GM23338 (cell line): Measurements from ENCODE around the gene CLCN2.

Source experiments
- CREB1 ChIP-seq: fragments of 250-450 bp; sonication (Bioruptor Pico); IDR thresholded peaks from 2 replicates; pipeline ENCODE4 v1.5.0; 2020; ENCODE audit warnings: low read depth, mild to moderate bottlenecking, moderate library complexity
- EZH2 ChIP-seq: fragments of 200-600 bp; sonication (generic); IDR thresholded peaks from one replicate; pipeline ENCODE4 v1.8.0; 2017; ENCODE audit warnings: antibody characterized with exemption, mild to moderate bottlenecking, low read depth; ENCODE audit not compliant: unreplicated experiment
- EZH2phosphoT487 ChIP-seq: fragments of 200-600 bp; sonication (generic); IDR thresholded peaks from one replicate; pipeline ENCODE4 v1.8.1; 2018; ENCODE audit warnings: antibody characterized with exemption; ENCODE audit not compliant: unreplicated experiment
- JUNB ChIP-seq: IDR thresholded peaks from one replicate; pipeline ENCODE4 v1.6.1; 2016; ENCODE audit warnings: antibody characterized with exemption; ENCODE audit not compliant: unreplicated experiment
- NANOG ChIP-seq: IDR thresholded peaks from 2 replicates; pipeline ENCODE4 v1.6.1; 2016; ENCODE audit warnings: antibody characterized with exemption, borderline replicate concordance
- POLR2AphosphoS5 ChIP-seq: IDR thresholded peaks from 2 replicates; pipeline ENCODE4 v1.6.1; 2016; ENCODE audit warnings: antibody characterized with exemption, low read depth
- STAT1 ChIP-seq: IDR thresholded peaks from one replicate; pipeline ENCODE4 v1.6.1; 2016; ENCODE audit warnings: antibody characterized with exemption; ENCODE audit not compliant: unreplicated experiment
- TF ChIP-seq, protein P1 (sequence below), 2 experiments: fragments of 200-600 bp in 1 of 2; sonication (generic) in 1 of 2; conservative IDR thresholded peaks; 2 replicates each; pipeline versions ENCODE4 v1.5.1 to v1.6.1; 2016 to 2017; ENCODE audit warnings: antibody characterized with exemption in 2 of 2, low read depth in 2 of 2, mild to moderate bottlenecking in 2 of 2, moderate library complexity in 1 of 2
- TF ChIP-seq, protein P2 (sequence below): IDR thresholded peaks from one replicate; pipeline ENCODE4 v1.6.1; 2018; ENCODE audit warnings: antibody characterized with exemption; ENCODE audit not compliant: unreplicated experiment
- TF ChIP-seq, protein P3 (sequence below): IDR thresholded peaks from 2 replicates; pipeline ENCODE4 v1.6.1; 2016; ENCODE audit warnings: antibody characterized with exemption

DNA sequence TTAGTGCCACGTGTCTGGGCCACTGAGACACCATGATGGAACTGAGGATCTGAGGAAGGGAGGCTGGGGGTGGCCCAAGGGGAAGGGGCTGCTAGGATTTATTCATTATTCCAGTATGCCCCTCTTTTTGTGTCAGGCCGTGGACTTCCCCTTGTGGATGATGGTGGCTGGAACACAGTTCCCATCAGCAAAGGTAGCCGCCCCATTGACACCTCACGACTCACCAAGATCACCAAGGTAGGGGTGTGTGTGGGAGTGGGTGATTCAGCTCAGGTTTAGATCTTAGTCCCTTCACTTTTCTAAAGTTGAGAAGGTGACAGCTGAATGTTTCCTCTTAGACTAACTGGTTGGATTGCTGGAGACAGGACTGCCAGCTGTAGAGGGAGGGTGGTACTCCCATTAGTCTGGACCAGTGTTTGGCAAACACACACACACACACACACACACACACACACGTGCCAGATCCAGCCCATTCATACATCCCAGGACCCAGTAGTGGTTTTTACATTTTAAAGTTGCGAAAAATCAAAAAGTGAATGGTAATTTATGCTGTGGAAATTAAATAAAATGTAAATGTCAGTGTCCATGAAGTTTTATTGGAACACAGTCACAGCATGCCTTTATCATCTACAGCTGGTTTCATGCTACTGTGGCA, 35.6 kb downstream of the CLCN2 start:
- TF ChIP-seq, protein P1, sequence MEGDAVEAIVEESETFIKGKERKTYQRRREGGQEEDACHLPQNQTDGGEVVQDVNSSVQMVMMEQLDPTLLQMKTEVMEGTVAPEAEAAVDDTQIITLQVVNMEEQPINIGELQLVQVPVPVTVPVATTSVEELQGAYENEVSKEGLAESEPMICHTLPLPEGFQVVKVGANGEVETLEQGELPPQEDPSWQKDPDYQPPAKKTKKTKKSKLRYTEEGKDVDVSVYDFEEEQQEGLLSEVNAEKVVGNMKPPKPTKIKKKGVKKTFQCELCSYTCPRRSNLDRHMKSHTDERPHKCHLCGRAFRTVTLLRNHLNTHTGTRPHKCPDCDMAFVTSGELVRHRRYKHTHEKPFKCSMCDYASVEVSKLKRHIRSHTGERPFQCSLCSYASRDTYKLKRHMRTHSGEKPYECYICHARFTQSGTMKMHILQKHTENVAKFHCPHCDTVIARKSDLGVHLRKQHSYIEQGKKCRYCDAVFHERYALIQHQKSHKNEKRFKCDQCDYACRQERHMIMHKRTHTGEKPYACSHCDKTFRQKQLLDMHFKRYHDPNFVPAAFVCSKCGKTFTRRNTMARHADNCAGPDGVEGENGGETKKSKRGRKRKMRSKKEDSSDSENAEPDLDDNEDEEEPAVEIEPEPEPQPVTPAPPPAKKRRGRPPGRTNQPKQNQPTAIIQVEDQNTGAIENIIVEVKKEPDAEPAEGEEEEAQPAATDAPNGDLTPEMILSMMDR (conservative IDR thresholded peaks at IDR 0.05; ENCODE audit: low read depth in 2 of 2), result no peak
- TF ChIP-seq EZH2phosphoT487 (no peak), EZH2 (no peak), POLR2AphosphoS5 (no peak), JUNB (no peak), NANOG (no peak), STAT1 (no peak), CREB1 (CRISPR knock-in tag) (no peak)
- TF ChIP-seq, protein P2, sequence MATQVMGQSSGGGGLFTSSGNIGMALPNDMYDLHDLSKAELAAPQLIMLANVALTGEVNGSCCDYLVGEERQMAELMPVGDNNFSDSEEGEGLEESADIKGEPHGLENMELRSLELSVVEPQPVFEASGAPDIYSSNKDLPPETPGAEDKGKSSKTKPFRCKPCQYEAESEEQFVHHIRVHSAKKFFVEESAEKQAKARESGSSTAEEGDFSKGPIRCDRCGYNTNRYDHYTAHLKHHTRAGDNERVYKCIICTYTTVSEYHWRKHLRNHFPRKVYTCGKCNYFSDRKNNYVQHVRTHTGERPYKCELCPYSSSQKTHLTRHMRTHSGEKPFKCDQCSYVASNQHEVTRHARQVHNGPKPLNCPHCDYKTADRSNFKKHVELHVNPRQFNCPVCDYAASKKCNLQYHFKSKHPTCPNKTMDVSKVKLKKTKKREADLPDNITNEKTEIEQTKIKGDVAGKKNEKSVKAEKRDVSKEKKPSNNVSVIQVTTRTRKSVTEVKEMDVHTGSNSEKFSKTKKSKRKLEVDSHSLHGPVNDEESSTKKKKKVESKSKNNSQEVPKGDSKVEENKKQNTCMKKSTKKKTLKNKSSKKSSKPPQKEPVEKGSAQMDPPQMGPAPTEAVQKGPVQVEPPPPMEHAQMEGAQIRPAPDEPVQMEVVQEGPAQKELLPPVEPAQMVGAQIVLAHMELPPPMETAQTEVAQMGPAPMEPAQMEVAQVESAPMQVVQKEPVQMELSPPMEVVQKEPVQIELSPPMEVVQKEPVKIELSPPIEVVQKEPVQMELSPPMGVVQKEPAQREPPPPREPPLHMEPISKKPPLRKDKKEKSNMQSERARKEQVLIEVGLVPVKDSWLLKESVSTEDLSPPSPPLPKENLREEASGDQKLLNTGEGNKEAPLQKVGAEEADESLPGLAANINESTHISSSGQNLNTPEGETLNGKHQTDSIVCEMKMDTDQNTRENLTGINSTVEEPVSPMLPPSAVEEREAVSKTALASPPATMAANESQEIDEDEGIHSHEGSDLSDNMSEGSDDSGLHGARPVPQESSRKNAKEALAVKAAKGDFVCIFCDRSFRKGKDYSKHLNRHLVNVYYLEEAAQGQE, result no peak
- TF ChIP-seq, protein P3, sequence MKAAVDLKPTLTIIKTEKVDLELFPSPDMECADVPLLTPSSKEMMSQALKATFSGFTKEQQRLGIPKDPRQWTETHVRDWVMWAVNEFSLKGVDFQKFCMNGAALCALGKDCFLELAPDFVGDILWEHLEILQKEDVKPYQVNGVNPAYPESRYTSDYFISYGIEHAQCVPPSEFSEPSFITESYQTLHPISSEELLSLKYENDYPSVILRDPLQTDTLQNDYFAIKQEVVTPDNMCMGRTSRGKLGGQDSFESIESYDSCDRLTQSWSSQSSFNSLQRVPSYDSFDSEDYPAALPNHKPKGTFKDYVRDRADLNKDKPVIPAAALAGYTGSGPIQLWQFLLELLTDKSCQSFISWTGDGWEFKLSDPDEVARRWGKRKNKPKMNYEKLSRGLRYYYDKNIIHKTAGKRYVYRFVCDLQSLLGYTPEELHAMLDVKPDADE, result no peak
